SU-DHL-6 (cell line): ENCODE results near the gene SRL.

Source experiments
- EZH2phosphoT487 ChIP-seq: fragments of 200-600 bp; sonication (generic), shearing (Covaris generic); conservative IDR thresholded peaks from 2 replicates; pipeline ENCODE4 v1.6.1; 2018; ENCODE audit warnings: mild to moderate bottlenecking, antibody characterized with exemption, low read length, moderate library complexity, mixed read lengths
- TF ChIP-seq, protein P1 (sequence below): fragments of 200-600 bp; sonication (generic); IDR thresholded peaks from one replicate; pipeline ENCODE4 v1.5.1; 2017; ENCODE audit warnings: antibody characterized with exemption, mild to moderate bottlenecking, low read length, moderate library complexity; ENCODE audit not compliant: insufficient read depth, poor library complexity, severe bottlenecking

- TF ChIP-seq, protein P1, sequence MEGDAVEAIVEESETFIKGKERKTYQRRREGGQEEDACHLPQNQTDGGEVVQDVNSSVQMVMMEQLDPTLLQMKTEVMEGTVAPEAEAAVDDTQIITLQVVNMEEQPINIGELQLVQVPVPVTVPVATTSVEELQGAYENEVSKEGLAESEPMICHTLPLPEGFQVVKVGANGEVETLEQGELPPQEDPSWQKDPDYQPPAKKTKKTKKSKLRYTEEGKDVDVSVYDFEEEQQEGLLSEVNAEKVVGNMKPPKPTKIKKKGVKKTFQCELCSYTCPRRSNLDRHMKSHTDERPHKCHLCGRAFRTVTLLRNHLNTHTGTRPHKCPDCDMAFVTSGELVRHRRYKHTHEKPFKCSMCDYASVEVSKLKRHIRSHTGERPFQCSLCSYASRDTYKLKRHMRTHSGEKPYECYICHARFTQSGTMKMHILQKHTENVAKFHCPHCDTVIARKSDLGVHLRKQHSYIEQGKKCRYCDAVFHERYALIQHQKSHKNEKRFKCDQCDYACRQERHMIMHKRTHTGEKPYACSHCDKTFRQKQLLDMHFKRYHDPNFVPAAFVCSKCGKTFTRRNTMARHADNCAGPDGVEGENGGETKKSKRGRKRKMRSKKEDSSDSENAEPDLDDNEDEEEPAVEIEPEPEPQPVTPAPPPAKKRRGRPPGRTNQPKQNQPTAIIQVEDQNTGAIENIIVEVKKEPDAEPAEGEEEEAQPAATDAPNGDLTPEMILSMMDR: no peak
- no peak for TF ChIP-seq EZH2phosphoT487
Measured at GRCh38 chr16:4266372-4266771, 24.5 kb upstream of the SRL start.
